ENCODE results near the gene GPR141.

DNA sequence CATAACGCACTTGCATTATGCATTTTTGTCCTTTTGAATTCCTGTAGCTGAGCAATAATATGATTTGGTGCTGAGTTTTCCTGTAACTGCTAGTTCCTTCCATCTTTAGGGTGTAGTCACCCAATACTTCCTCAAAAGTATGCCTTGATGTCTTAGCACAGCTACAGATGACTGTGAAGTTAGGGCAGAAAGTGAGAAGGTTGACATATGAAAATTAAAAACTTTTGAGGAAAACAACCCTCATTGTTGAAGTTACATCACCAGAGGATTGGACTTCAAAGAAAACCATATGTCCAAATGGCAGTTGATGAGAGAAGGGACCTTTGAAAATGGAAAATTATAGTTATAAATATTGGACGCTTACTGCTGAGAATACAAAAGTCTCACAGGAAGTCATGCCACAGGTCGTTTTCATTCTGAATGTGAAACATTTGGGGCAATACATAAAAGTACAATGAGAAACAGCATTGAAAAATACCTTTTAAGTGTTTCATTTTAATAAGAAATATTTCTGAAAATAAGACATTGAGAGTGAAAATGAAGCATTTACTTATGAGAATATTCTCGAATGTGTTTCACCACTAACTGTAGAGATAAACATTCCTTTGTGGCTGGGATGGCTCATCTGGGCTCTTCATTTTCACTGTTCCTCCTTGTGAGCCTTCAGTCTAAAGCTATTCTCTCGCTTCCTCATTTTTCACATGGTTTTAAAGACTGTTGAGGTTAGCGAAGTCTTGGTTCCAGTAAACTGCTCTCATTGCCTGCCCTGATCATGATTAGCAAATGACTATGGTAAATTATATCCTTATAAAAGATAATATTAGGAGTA is 103.4 kb downstream of the GPR141 start:
- no peak for TF ChIP-seq POLR2A (IDR thresholded peaks at IDR 0.05)
- TF ChIP-seq, protein P1, sequence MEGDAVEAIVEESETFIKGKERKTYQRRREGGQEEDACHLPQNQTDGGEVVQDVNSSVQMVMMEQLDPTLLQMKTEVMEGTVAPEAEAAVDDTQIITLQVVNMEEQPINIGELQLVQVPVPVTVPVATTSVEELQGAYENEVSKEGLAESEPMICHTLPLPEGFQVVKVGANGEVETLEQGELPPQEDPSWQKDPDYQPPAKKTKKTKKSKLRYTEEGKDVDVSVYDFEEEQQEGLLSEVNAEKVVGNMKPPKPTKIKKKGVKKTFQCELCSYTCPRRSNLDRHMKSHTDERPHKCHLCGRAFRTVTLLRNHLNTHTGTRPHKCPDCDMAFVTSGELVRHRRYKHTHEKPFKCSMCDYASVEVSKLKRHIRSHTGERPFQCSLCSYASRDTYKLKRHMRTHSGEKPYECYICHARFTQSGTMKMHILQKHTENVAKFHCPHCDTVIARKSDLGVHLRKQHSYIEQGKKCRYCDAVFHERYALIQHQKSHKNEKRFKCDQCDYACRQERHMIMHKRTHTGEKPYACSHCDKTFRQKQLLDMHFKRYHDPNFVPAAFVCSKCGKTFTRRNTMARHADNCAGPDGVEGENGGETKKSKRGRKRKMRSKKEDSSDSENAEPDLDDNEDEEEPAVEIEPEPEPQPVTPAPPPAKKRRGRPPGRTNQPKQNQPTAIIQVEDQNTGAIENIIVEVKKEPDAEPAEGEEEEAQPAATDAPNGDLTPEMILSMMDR (IDR thresholded peaks at IDR 0.05), result no peak
